ENCODE data around the gene RNF157.

The RNF157 gene

GRCh38 chr17:76277300-76278267 is 37.3 kb upstream of the RNF157 start:
- TF ChIP-seq CTCF (IDR thresholded peaks at IDR 0.05; ENCODE audit: low read length, missing control alignments), result no peak
- no peak overlapping the region for H3K4me3 ChIP-seq (replicated peaks; ENCODE audit: low read depth, low read length)
- no peak for DNase-seq (ENCODE audit: low read depth)

GRCh38 chr17:76276461-76277299 is 36.4 kb upstream of the RNF157 start:
- no peak for DNase-seq (ENCODE audit: low read depth)
- no peak for TF ChIP-seq CTCF (IDR thresholded peaks at IDR 0.05; ENCODE audit: low read length, missing control alignments)
- no peak overlapping the region for H3K4me3 ChIP-seq (replicated peaks; ENCODE audit: low read depth, low read length)

DNA sequence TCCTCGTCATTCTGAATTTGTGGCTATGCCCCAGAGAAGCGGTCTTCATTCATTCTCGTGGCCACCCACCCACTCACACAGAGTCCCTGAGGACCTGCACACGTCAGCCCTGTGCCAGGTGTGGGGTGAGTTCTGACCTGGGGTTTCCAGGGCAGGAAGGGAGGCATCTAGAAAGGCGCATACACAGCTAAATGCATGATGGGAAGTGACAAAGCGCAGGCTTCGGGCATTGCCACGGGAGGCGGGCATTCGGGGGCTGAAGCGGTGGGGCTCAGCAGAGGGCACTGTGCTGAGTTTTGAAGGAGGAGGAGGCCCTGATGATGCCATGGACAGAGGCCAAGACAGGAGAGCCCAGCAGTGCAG is 35.8 kb upstream of the RNF157 start:
- no peak for TF ChIP-seq CTCF (IDR thresholded peaks at IDR 0.05; ENCODE audit: low read length, missing control alignments)
- no peak for DNase-seq (ENCODE audit: low read depth)
- no peak overlapping the region for H3K4me3 ChIP-seq (replicated peaks; ENCODE audit: low read depth, low read length)

- no peak overlapping the region for H3K4me3 ChIP-seq (replicated peaks; ENCODE audit: low read depth, low read length)
- no peak for TF ChIP-seq CTCF (IDR thresholded peaks at IDR 0.05; ENCODE audit: low read length, missing control alignments)
- DNase-seq (ENCODE audit: low read depth), result no peak
These were observed 35.2 kb upstream of the RNF157 start for GRCh38 chr17:76275382-76276068.

- DNase-seq (ENCODE audit: low read depth), result no peak
- no peak for TF ChIP-seq CTCF (IDR thresholded peaks at IDR 0.05; ENCODE audit: low read length, missing control alignments)
- H3K4me3 ChIP-seq (replicated peaks; ENCODE audit: low read depth, low read length), result no peak overlapping the region
These were observed 34.0 kb upstream of the RNF157 start for GRCh38 chr17:76274112-76274956.

All from fibroblast of pulmonary artery (primary cell).